ENCODE data around the gene FAF2. TPM values are rescaled to one million over a fixed set of nuclear protein-coding genes. Genes with fewer than 3 reads are reported as not detected.
"Not testable (repeated sequence)": the region's sequence is repeated elsewhere in the genome, so short reads cannot be mapped to it uniquely, and the experiment has no call there.

FAF2 gene
- total RNA-seq, 1 experiment from 2014 or later = 44.4 TPM

GRCh38 chr5:176407456-176408251 is 40.5 kb upstream of the FAF2 start:
- no peak overlapping the region for H3K27ac ChIP-seq (ENCODE audit: insufficient read length, low read depth, low read length)
- H4K91ac ChIP-seq (ENCODE audit: insufficient read length, low read depth, low read length) = no peak overlapping the region
- H3K56ac ChIP-seq (ENCODE audit: insufficient read length, low read depth, low read length) = no peak overlapping the region
- H4K20me1 ChIP-seq (ENCODE audit: control insufficient read depth, insufficient read depth, insufficient read length) = no peaks in the 10 kb centered on the region
- Mint-ChIP-seq H3K4me3 (no peak overlapping the region), H3K9me3 (no peaks in the 10 kb centered on the region), H3K4me1 (peaks cover 7 to 8% of the 10 kb centered on the region in 2 experiments; a peak in 2 of 4 replicates), H3K27me3 (ENCODE audit: low read depth) (no peaks in the 10 kb centered on the region), H3K36me3 (ENCODE audit: insufficient read depth in 1 of 3, low read depth in 3 of 3) (peaks cover 0 to 11% (median 5%) of the 10 kb centered on the region in 3 experiments; a peak in 3 of 7 replicates), H3K27ac (no peak overlapping the region; a peak in 1 of 7 replicates)
- no peak overlapping the region for H3K18ac ChIP-seq (ENCODE audit: insufficient read length, low read depth, low read length)
- no peak overlapping the region for H2BK120ac ChIP-seq (ENCODE audit: low read depth, low read length, poor library complexity, severe bottlenecking)
- H2AFZ ChIP-seq (ENCODE audit: low read length) = no peak overlapping the region
- WGBS (ENCODE audit: extremely low coverage, insufficient read length, low lambda C conversion rate) = no CpG with 5 or more reads among the region's 6 CpGs
- H3T11ph ChIP-seq (ENCODE audit: low read length) = no peak overlapping the region
- no peak overlapping the region for H3K14ac ChIP-seq (ENCODE audit: insufficient read depth, low read length)
- no peak overlapping the region for H2AK5ac ChIP-seq (ENCODE audit: insufficient read length, low read length)
- H3K27me3 ChIP-seq (ENCODE audit: insufficient read depth, low read length) = no peaks in the 10 kb centered on the region
- no peak overlapping the region for H3K23ac ChIP-seq (ENCODE audit: insufficient read length, low read depth, low read length)
- no peaks in the 10 kb centered on the region for H3K4me1 ChIP-seq (ENCODE audit: insufficient read depth, low read length)
- no peaks in the 10 kb centered on the region for H3K23me2 ChIP-seq (ENCODE audit: insufficient read length, low read depth, low read length, poor library complexity, severe bottlenecking)
- no peak overlapping the region for H2BK20ac ChIP-seq (ENCODE audit: low read depth, low read length, poor library complexity, severe bottlenecking)
- H3K4me2 ChIP-seq (ENCODE audit: insufficient read depth, insufficient read length, low read length) = no peak overlapping the region
- H3K9me3 ChIP-seq (ENCODE audit: control insufficient read depth, low read depth, low read length) = no peaks in the 10 kb centered on the region
- no peak overlapping the region for H4K5ac ChIP-seq (ENCODE audit: insufficient read length, low read depth, low read length)
- H2BK12ac ChIP-seq (ENCODE audit: insufficient read length, low read depth, low read length) = no peak overlapping the region
- no peak overlapping the region for H3K9ac ChIP-seq (ENCODE audit: extremely low read depth, insufficient read length, low read length)
- no peak overlapping the region for H4K8ac ChIP-seq (replicated peaks; ENCODE audit: insufficient read length, low read depth, low read length)
- no peak for DNase-seq
- TF ChIP-seq, protein P1, sequence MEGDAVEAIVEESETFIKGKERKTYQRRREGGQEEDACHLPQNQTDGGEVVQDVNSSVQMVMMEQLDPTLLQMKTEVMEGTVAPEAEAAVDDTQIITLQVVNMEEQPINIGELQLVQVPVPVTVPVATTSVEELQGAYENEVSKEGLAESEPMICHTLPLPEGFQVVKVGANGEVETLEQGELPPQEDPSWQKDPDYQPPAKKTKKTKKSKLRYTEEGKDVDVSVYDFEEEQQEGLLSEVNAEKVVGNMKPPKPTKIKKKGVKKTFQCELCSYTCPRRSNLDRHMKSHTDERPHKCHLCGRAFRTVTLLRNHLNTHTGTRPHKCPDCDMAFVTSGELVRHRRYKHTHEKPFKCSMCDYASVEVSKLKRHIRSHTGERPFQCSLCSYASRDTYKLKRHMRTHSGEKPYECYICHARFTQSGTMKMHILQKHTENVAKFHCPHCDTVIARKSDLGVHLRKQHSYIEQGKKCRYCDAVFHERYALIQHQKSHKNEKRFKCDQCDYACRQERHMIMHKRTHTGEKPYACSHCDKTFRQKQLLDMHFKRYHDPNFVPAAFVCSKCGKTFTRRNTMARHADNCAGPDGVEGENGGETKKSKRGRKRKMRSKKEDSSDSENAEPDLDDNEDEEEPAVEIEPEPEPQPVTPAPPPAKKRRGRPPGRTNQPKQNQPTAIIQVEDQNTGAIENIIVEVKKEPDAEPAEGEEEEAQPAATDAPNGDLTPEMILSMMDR (conservative IDR thresholded peaks at IDR 0.05) = no peak
- H3K4ac ChIP-seq (ENCODE audit: low read depth, low read length) = no peak overlapping the region
- H2BK15ac ChIP-seq (ENCODE audit: low read depth, low read length) = no peak overlapping the region
- H3K79me2 ChIP-seq (ENCODE audit: insufficient read depth, low read length) = no peaks in the 10 kb centered on the region
- no peaks in the 10 kb centered on the region for H3K79me1 ChIP-seq (ENCODE audit: insufficient read depth, low read depth, low read length, poor library complexity, severe bottlenecking)
- no peak overlapping the region for H2BK5ac ChIP-seq (ENCODE audit: insufficient read length, low read length)

DNA sequence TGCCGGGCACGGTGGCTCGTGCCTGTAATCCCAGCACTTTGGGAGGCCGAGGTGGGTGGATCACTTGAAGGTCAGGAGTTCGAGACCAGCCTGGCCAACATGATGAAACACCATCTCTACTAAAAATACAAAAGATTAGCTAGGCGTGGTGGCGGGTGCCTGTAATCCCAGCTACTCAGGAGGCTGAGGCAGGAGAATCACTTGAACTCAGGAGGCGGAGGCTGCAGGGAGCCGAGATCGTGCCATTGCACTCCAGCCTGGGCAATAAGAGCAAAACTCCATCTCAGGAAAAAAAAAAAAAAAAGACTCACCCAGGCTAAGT is 40.0 kb upstream of the FAF2 start:
- not testable (repeated sequence) for H3K23me2 ChIP-seq (ENCODE audit: insufficient read length, low read depth, low read length, poor library complexity, severe bottlenecking); H3K27ac Mint-ChIP-seq; H3K14ac ChIP-seq (ENCODE audit: insufficient read depth, low read length); H4K8ac ChIP-seq (replicated peaks; ENCODE audit: insufficient read length, low read depth, low read length); H3K9me3 Mint-ChIP-seq; H3K79me2 ChIP-seq (ENCODE audit: insufficient read depth, low read length); H3T11ph ChIP-seq (ENCODE audit: low read length); H3K27ac ChIP-seq (ENCODE audit: insufficient read length, low read depth, low read length); H3K79me1 ChIP-seq (ENCODE audit: insufficient read depth, low read depth, low read length, poor library complexity, severe bottlenecking); H2AK5ac ChIP-seq (ENCODE audit: insufficient read length, low read length); H3K18ac ChIP-seq (ENCODE audit: insufficient read length, low read depth, low read length); H3K4me2 ChIP-seq (ENCODE audit: insufficient read depth, insufficient read length, low read length); H4K20me1 ChIP-seq (ENCODE audit: control insufficient read depth, insufficient read depth, insufficient read length); H3K27me3 ChIP-seq (ENCODE audit: insufficient read depth, low read length); H4K91ac ChIP-seq (ENCODE audit: insufficient read length, low read depth, low read length); DNase-seq; H2AFZ ChIP-seq (ENCODE audit: low read length); H3K9me3 ChIP-seq (ENCODE audit: control insufficient read depth, low read depth, low read length); H3K27me3 Mint-ChIP-seq (ENCODE audit: low read depth); H3K23ac ChIP-seq (ENCODE audit: insufficient read length, low read depth, low read length); H3K4me3 Mint-ChIP-seq; H3K4me1 ChIP-seq (ENCODE audit: insufficient read depth, low read length); H2BK15ac ChIP-seq (ENCODE audit: low read depth, low read length); H2BK120ac ChIP-seq (ENCODE audit: low read depth, low read length, poor library complexity, severe bottlenecking); H2BK20ac ChIP-seq (ENCODE audit: low read depth, low read length, poor library complexity, severe bottlenecking); H2BK5ac ChIP-seq (ENCODE audit: insufficient read length, low read length); H3K56ac ChIP-seq (ENCODE audit: insufficient read length, low read depth, low read length); H3K4ac ChIP-seq (ENCODE audit: low read depth, low read length); H2BK12ac ChIP-seq (ENCODE audit: insufficient read length, low read depth, low read length); H4K5ac ChIP-seq (ENCODE audit: insufficient read length, low read depth, low read length); H3K4me1 Mint-ChIP-seq; H3K9ac ChIP-seq (ENCODE audit: extremely low read depth, insufficient read length, low read length)
- peaks cover 0 to 10% (median 5%) of the 10 kb centered on the region in 3 experiments; a peak in 3 of 7 replicates for H3K36me3 Mint-ChIP-seq (ENCODE audit: insufficient read depth in 1 of 3, low read depth in 3 of 3)
- no CpG with 5 or more reads among the region's 10 CpGs for WGBS (ENCODE audit: extremely low coverage, insufficient read length, low lambda C conversion rate)

Measured in H9 (cell line).